Cardiac muscle cell (in vitro differentiated cells and primary cell): ENCODE measurements around the gene HEATR3. TPM values are rescaled to one million over a fixed set of nuclear protein-coding genes. Genes with fewer than 3 reads are reported as not detected.

Experiments
- DNase-seq, 2 donors: peaks; one replicate each; pipeline versions ENCODE4 v3.0.0 to v3.0.0-alpha.2; 2010 to 2017; ENCODE audit warnings: low read depth in 1 of 2, low spot score in 1 of 2
- H3K27ac ChIP-seq: fragments of 200-600 bp; sonication (generic); 2 replicates; pipeline ENCODE4 v1.5.1; 2016
- H3K27me3 ChIP-seq: fragments of 200-600 bp; sonication (generic); 2 replicates; pipeline ENCODE4 v1.6.0; 2016; ENCODE audit warnings: control low read depth
- H3K36me3 ChIP-seq: fragments of 200-600 bp; sonication (generic); 2 replicates; pipeline ENCODE4 v1.5.1; 2016; ENCODE audit warnings: control low read depth
- H3K4me1 ChIP-seq: fragments of 200-600 bp; sonication (generic); 2 replicates; pipeline ENCODE4 v1.8.1; 2017; ENCODE audit warnings: low read depth, mild to moderate bottlenecking, mixed run types
- H3K4me3 ChIP-seq: fragments of 200-600 bp; sonication (generic); 2 replicates; pipeline ENCODE4 v1.5.1; 2016; ENCODE audit warnings: mild to moderate bottlenecking
- H3K9me3 ChIP-seq: fragments of 200-600 bp; sonication (generic); 2 replicates; pipeline ENCODE4 v1.5.1; 2017; ENCODE audit warnings: low read depth, mild to moderate bottlenecking, control low read depth
- CTCF ChIP-seq: IDR thresholded peaks from 2 replicates; pipeline ENCODE4 v1.5.1; 2012; ENCODE audit warnings: low read depth, mild to moderate bottlenecking, low read length
- polyA plus RNA-seq: library from polyadenylated mRNA; unstranded; fragments of >200 nt; fragmentation: Nextera tagmentation; extraction: Ambion mirVana; gene quantifications from 2 replicates; pipeline ENCODE4 v1.2.1, GENCODE V29; 2016
- total RNA-seq: library from RNA; depleted of rRNA; stranded (reverse); fragments of >200 nt; gene quantifications from 2 replicates; pipeline ENCODE4 v1.2.3, GENCODE V29; 2016

The HEATR3 gene
- total and polyA plus RNA-seq, 2 experiments from 2014 or later, result 10.7 to 23.9 TPM

DNA sequence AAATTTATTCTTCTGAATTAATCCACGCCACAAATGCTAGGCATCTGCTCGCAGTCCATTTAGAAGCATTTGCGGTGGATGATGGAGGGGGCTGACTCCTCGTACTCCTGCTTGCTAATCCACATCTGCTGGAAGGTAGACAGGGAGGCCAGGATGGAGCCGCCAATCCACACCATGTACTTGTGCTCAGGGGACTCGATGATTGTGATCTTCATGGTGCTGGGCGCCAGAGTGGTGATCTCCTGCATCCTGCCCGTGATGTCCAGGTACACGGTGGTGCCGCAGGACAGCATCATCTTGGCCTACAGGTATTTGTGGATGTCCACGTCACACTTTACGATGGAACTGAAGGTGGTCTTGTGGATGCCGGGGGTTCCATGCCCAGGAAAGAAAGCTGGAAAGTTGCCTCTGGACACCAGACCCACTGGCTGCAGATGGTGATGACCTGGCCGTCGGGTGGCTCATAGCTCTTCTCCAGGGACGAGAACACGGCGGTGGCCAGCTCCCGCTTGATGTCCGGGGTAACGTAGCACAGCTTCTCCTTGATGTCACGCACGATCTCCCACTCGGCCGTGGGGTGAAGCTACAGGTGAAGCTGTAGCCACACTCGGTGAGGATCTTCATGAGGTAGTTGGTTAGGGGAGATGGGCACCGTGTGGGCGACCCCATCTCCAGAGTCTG, 7.5 kb upstream of the HEATR3 start:
- H3K36me3 ChIP-seq, result no peaks in the 10 kb centered on the region
- no peak for TF ChIP-seq CTCF
- H3K4me1 ChIP-seq, result no peaks in the 10 kb centered on the region
- H3K27ac ChIP-seq, result no peak overlapping the region
- no peaks in the 10 kb centered on the region for H3K9me3 ChIP-seq
- no peak overlapping the region for H3K4me3 ChIP-seq
- no peaks in the 10 kb centered on the region for H3K27me3 ChIP-seq
- no peak for DNase-seq

GRCh38 chr16:50059111-50059510, 6.7 kb upstream of the HEATR3 start:
- no peak overlapping the region for H3K27ac ChIP-seq
- H3K4me3 ChIP-seq, result no peak overlapping the region
- DNase-seq, result no peak
- no peaks in the 10 kb centered on the region for H3K4me1 ChIP-seq
- no peak for TF ChIP-seq CTCF
- H3K36me3 ChIP-seq, result no peaks in the 10 kb centered on the region
- H3K27me3 ChIP-seq, result no peaks in the 10 kb centered on the region
- H3K9me3 ChIP-seq, result no peaks in the 10 kb centered on the region

- no peak for DNase-seq
- H3K4me1 ChIP-seq, result no peaks in the 10 kb centered on the region
- no peaks in the 10 kb centered on the region for H3K9me3 ChIP-seq
- no peak overlapping the region for H3K27ac ChIP-seq
- H3K4me3 ChIP-seq, result no peak overlapping the region
- H3K27me3 ChIP-seq, result no peaks in the 10 kb centered on the region
- H3K36me3 ChIP-seq, result no peaks in the 10 kb centered on the region
- no peak for TF ChIP-seq CTCF
Measured at GRCh38 chr16:50059669-50060068, 6.1 kb upstream of the HEATR3 start.

DNA sequence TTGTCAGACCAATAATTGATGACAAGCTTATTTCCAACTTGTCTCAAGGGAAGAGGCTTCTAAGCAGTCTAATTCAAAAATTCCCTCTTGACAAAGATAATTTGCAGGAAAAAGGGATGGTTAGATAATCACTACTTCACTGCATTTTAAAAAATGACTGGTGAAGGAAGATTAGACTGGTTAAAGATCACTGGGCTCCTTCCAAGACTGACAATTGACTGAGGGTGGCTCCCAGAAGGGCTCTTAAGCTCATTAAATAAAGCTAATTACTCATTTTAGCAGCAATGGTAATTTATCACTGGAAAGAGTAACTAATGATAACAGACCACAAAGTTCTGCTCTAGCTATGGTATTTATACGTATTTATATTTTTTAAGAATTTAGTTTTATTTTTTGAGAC, 4.4 kb upstream of the HEATR3 start:
- no peaks in the 10 kb centered on the region for H3K9me3 ChIP-seq
- H3K27ac ChIP-seq, result no peak overlapping the region
- no peaks in the 10 kb centered on the region for H3K36me3 ChIP-seq
- TF ChIP-seq CTCF, result no peak
- DNase-seq, result no peak
- H3K4me1 ChIP-seq, result no peaks in the 10 kb centered on the region
- H3K27me3 ChIP-seq, result no peaks in the 10 kb centered on the region
- no peak overlapping the region for H3K4me3 ChIP-seq

GRCh38 chr16:50065241-50065623, 538 bp upstream of the HEATR3 start:
- H3K4me1 ChIP-seq, result peaks cover 6% of the 10 kb centered on the region
- no peak for TF ChIP-seq CTCF
- H3K4me3 ChIP-seq, result no peak overlapping the region
- no peaks in the 10 kb centered on the region for H3K9me3 ChIP-seq
- DNase-seq, result no peak
- H3K36me3 ChIP-seq, result no peaks in the 10 kb centered on the region
- H3K27me3 ChIP-seq, result no peaks in the 10 kb centered on the region
- no peak overlapping the region for H3K27ac ChIP-seq
